RWPE1 (cell line): Measurements from ENCODE around the gene EXOSC9.

Experiments used
- CTCF ChIA-PET: fragments of 350-600 bp; sonication (Branson Sonifier 250); formaldehyde crosslinking; extraction: SDS; loops from one replicate; lab custom pipeline; 2021; lab: Yijun Ruan, JAX
- POLR2A ChIA-PET: fragments of 400-600 bp; formaldehyde crosslinking; extraction: SDS; loops from one replicate; lab custom pipeline; 2020; ENCODE audit warnings: antibody characterized with exemption; ENCODE audit not compliant: low non-redundant PET; lab: Yijun Ruan, JAX
- DNase-seq: peaks from one replicate; pipeline ENCODE4 v3.0.0; 2012; ENCODE audit warnings: low spot score
- H3K27ac ChIP-seq: fragments of 450-650 bp; 2 replicates; pipeline ENCODE4 v1.5.1; 2017
- TF ChIP-seq, protein P1 (sequence below): fragments of 450-650 bp; conservative IDR thresholded peaks from 2 replicates; pipeline ENCODE4 v1.5.1; 2017; ENCODE audit warnings: low read depth, mild to moderate bottlenecking

EXOSC9 gene

DNA sequence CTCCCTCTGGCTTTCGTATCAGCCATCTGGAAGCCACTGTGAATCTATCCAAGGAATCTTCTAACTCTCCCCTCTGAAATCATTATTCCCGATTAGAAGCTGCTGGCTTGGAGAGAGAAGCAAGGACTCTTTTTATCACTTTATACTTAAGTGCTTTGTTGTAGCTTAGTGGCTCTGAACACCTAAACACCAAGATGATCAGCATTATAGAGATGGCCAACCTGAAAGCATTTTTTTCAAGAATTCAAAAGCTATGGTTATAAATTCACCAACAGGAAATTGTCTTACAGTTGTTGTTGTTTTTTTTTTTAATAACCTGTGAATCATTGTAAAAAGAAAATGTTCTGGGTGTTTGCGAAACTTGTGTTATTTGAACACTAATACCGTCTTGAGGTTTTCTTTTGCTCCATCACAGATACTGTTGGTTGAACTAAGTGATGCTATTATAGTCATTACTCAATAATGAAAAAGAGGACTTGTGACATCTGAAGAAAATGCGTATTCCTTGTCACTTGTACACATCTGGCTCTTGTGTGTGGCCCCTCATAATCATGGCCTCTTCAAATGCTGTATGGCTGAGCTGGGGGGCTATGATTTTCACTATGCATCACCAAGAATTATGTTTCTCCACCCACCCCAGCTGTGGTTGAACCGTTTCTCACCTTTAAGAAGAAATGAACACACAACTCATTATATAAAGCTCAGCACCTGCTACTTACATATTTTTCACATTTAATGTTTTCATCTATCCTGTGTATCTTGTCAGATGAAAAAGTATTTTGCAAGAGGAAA is 24.3 kb upstream of the EXOSC9 start:
- POLR2A ChIA-PET: no interaction called here
- CTCF ChIA-PET: no interaction called here
- DNase-seq: no peak
- H3K27ac ChIP-seq: no peak overlapping the region
- TF ChIP-seq, protein P1, sequence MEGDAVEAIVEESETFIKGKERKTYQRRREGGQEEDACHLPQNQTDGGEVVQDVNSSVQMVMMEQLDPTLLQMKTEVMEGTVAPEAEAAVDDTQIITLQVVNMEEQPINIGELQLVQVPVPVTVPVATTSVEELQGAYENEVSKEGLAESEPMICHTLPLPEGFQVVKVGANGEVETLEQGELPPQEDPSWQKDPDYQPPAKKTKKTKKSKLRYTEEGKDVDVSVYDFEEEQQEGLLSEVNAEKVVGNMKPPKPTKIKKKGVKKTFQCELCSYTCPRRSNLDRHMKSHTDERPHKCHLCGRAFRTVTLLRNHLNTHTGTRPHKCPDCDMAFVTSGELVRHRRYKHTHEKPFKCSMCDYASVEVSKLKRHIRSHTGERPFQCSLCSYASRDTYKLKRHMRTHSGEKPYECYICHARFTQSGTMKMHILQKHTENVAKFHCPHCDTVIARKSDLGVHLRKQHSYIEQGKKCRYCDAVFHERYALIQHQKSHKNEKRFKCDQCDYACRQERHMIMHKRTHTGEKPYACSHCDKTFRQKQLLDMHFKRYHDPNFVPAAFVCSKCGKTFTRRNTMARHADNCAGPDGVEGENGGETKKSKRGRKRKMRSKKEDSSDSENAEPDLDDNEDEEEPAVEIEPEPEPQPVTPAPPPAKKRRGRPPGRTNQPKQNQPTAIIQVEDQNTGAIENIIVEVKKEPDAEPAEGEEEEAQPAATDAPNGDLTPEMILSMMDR: no peak

DNA sequence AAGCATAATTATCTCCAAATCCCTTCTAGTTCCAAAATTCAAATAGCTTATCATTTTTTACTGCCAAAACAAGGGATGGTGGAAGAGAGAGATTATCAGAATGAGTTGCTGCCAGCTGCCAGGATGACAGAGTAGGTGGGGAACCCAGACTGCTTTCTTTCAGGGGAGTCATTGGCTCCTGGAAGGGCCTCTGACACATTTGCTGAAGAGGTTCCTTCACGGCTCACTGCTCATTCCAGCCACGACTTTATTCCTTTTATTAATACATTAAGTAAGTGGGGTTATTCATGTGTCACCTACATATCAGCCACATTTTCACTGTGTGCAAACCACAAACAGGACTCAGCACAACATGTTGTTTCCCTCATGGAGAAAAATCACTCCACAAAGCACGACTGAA is 23.5 kb upstream of the EXOSC9 start:
- ChIA-PET CTCF (no interaction called here), POLR2A (no interaction called here)
- no peak for DNase-seq
- TF ChIP-seq, protein P1: no peak
- H3K27ac ChIP-seq: no peak overlapping the region

- no peak overlapping the region for H3K27ac ChIP-seq
- ChIA-PET CTCF (no interaction called here), POLR2A (no interaction called here)
- no peak for DNase-seq
- TF ChIP-seq, protein P1: no peak
Observed at GRCh38 chr4:121778991-121779628, 22.0 kb upstream of the EXOSC9 start.

- CTCF ChIA-PET: no interaction called here
Observed at GRCh38 chr4:121783210-121783609, 17.9 kb upstream of the EXOSC9 start.

DNA sequence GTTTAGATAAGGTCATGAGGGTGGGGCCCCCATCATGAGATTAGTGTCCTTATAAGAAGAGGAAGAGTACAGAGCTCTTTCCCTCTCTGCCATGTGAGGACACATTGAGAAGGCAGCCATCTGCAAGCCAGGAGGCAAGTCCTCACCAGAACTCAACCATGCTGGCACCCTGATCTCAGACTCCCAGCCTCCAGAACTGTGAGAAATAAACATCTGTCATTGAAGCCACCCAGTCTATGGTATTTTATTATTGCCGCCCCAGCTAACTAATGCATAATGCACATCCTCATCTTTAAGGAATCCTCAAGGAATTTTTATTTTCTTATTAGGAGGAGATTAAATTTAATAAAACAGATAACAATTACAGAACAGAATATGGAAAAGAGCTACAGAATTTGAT is 16.7 kb upstream of the EXOSC9 start:
- CTCF ChIA-PET: interaction anchor here (0.5 to 1.0 kb wide), 2 partner anchors 13 to 15 kb away, joined by 3 to 5 read pairs; no protein-coding TSS in a partner anchor

More at GRCh38 chr4:121783210-121783609, 17.9 kb upstream of the EXOSC9 start:
- DNase-seq: no peak
- H3K27ac ChIP-seq: no peak overlapping the region
- POLR2A ChIA-PET: no interaction called here
- TF ChIP-seq, protein P1: no peak

GRCh38 chr4:121784975-121785374 is 16.1 kb upstream of the EXOSC9 start:
- peak overlapping the region; percentile 77 for H3K27ac ChIP-seq
- ChIA-PET POLR2A (no interaction called here), CTCF (interaction anchor here (0.6 to 1.0 kb wide), 2 partner anchors 16 to 178 kb away, joined by 3 to 5 read pairs; no protein-coding TSS in a partner anchor)
- DNase-seq: peak; percentile 68
- TF ChIP-seq, protein P1: no peak

More for the DNA sequence above, 16.7 kb upstream of the EXOSC9 start:
- no peak overlapping the region; the same call in 1 of the 2 replicates for H3K27ac ChIP-seq
- POLR2A ChIA-PET: no interaction called here
- TF ChIP-seq, protein P1: no peak
- DNase-seq: no peak
